HK-2 (cell line): Measurements from ENCODE around the gene HSFX2.
"Not testable (repeated sequence)": the region's sequence is repeated elsewhere in the genome, so short reads cannot be mapped to it uniquely, and the experiment has no call there.

Experiments
- DNase-seq: peaks from one replicate; pipeline ENCODE4 v3.0.0-alpha.2; 2018; ENCODE audit not compliant: unreplicated experiment

The HSFX2 gene, protein sequence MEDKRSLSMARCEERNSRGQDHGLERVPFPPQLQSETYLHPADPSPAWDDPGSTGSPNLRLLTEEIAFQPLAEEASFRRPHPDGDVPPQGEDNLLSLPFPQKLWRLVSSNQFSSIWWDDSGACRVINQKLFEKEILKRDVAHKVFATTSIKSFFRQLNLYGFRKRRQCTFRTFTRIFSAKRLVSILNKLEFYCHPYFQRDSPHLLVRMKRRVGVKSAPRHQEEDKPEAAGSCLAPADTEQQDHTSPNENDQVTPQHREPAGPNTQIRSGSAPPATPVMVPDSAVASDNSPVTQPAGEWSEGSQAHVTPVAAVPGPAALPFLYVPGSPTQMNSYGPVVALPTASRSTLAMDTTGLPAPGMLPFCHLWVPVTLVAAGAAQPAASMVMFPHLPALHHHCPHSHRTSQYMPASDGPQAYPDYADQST

DNA sequence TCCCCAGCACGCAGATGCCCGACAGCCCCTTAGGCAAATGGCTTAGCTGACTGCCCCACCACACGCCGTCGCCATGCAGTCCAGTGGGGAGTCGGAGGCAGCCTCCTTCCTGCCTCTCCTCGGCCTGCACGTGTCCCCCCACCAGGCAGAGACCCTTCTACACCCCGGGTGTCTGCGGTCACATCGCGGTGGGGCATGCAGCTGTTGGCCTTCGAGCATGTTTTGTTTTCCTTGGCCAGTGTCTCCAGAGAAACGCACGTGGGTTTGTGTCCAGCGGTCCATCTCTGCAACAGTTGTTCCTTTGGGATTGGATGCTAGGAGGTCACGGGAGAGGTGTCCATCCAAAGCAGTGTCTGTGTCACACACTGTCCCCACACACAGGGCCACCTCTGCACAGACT is at the start of gene HSFX2:
Gene HSFX2, minus strand, starts transcription at position 101 of the 400 bp plus-strand sequence. CDS start 614 bp downstream, outside the sequence.
- not testable (repeated sequence) for DNase-seq

DNA sequence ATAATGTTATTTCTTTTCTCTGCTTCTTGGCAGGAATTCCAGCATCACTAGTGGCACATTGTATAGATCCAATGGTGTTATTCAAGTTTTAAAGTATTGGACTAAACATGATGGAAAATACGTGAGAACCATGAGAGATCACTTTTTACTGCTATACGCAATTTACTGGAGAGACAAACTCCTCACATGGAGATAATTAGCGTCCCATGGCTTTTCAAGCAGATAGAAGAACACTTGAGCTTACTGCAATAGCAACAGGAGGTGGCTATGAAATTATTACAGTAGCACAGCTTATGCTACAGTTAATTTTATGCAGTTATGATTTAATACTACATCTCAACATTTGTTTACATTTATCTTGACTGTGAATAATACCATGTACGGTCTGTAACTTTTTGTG is 48.4 kb upstream of the HSFX2 start:
- no peak for DNase-seq

DNA sequence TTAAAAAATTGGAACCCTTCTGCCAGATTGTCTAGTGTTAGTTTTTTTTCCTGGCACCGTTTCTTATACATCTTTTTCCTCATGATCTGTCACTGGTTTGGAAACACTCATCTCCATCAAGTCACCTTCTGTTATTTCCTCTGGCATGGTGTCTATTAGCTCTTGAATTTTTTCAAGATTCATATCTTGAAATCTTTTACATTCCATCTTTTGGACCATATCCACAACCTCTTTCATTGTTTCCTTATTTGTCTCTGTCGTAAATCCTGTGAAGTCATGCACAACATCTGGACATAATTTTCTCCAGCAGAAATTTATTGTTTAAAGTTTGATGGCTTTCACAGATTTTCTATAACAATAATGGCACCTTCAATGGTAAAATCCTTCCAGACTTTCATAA is 46.7 kb upstream of the HSFX2 start:
- DNase-seq: no peak

DNA sequence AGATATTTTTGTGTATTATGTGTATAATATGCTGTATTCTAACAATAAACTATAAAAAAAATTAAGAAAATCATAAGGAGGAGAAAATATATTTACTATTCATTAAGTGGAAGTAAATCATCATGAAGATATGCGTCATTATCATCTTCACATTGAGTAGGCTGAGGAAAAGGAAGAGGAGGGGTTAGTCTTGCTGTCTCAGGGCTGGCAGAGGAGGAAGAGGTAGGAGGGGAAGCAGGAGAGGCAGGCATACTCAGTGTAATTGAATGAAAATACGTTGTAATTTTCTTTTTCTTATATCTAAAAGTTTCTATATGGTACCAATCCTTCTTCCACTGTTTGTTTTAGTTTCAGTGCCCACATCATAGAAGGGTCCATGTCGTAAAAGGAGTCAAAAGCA is 46.3 kb upstream of the HSFX2 start:
- DNase-seq: no peak

DNA sequence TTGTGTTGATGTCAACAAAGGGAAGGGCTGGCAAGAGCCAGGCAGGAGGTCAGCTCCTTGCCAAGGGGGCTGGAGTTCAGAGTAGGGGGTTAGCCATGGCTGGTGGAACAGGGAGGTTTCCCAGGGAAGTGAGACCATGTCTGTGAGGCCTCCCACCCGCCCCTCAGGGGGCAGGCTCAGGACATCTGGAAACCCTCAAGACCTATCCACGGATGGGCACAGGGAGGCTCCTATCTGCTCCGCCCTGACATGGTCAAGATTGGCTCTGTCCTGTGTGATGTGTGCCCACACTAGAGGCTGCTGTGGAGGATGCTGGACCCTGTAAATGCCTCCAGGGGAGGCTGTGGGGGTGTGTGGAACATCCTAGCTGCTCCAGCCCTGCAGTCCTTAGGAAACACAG is 44.5 kb upstream of the HSFX2 start:
- DNase-seq: no peak

DNA sequence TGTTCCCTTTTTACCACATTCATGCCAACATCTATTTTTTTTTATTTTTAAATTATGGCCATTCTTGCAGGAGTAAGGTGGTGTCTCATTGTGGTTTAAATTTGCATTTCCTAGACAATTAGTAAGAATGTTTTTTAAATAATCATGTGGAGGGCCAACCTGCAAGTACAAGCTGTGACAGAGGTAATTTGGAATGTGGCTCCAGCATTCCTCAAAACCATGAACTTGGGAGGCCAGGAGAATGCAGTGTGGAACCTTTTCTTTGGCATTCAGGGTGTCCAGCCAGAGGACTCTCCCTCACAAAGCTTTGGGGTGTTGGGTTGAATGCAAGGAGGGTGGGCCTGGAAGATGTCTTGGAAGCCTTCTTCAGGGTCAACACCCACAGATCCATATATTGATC is 43.7 kb upstream of the HSFX2 start:
- DNase-seq: no peak

DNA sequence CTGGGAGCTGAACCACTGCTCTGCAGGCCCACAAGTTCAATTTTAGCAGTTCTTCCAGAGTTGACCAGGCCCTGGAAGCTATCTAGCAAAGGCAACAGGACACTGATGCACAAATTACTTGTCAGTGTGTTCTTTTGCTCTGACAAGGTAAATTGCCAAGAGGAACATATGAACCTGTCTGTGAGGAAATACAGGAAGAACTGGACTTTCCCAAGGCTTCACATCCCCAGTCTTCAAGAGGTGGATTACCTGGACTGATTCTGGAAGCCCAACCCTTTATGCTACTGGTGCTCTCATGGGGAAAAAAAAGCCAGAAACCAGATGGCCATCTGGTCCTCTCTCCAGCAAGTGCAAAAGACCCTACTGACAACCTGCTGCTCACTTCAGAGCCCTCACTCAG is 38.4 kb upstream of the HSFX2 start:
- DNase-seq: no peak

DNA sequence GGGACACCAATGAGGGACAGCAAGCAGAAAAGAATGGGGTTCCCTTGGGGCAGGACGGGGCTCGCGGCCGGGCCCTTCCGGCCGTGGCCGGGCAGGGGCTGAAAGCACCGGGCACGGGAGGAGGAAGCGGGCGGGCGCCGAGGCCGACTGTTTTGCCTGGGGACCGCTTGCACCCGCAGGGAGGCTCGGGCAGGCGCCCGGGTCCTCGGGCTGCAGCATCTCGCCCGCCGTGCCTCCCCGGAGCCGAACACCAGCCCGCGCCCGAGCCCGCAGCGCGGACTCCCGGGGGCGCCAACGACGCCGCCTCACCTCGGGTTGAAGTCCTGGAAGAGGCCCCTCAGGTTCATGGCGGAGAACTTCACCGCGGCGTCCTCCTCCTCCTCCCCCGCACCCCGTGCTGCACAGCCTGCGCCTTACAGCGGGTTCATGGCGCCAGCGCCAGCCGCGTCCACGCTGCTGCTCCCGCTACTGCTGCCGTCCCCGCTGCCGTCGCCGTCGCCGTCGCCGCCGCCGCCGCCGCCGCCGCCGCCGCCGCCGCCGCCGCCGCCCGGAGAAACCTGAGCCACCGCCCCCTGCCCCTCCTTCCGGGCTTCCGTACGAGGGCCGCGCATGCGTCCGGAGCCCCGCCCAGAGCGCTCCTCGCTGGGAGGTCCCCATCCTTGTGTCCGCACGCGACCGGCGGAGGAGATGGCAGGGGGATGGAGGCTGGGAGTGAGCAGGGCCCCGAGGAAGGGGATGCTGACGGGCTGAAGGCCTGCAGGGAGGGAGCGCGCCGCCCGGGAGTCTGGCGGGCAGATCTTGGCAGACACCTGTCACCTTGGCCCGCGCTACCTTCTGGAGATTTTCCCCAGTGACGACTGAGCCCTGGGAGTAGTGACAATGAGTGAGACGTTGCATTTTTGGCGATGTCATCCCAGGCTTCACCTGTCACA is 36.4 kb upstream of the HSFX2 start, which contains the start of gene TMEM185A:
Gene TMEM185A, minus strand, starts transcription at position 559 of the 932 bp plus-strand sequence. Its CDS starts 212 bp downstream, at position 347.
- peak; percentile 70 for DNase-seq

DNA sequence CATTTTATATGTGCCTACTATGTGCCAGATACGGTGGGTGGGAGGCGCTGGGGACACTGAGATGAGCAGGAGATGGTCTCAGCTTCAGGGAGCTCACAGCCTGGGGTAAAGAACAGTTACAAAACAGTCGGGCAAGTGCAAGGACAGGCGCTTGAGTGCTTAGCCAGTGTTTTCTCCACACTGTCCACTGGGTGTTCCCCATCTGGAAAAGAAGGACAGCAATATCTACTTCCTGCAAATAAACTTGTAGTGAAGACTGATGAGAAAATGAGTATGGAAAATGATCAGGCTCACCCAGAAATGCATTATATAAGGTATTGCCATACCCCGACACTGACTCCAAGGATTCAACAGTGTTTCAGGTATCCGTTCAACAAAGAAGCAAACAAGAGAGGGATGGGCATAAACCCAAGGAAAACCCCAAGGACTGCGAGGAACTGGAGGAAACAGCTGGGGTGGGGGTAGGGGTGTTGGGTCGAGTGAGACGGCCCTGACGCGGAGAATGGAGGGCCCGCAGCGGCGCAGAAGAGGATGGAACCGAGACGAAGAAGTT is 35.6 kb upstream of the HSFX2 start:
- DNase-seq: peak; percentile 17

DNA sequence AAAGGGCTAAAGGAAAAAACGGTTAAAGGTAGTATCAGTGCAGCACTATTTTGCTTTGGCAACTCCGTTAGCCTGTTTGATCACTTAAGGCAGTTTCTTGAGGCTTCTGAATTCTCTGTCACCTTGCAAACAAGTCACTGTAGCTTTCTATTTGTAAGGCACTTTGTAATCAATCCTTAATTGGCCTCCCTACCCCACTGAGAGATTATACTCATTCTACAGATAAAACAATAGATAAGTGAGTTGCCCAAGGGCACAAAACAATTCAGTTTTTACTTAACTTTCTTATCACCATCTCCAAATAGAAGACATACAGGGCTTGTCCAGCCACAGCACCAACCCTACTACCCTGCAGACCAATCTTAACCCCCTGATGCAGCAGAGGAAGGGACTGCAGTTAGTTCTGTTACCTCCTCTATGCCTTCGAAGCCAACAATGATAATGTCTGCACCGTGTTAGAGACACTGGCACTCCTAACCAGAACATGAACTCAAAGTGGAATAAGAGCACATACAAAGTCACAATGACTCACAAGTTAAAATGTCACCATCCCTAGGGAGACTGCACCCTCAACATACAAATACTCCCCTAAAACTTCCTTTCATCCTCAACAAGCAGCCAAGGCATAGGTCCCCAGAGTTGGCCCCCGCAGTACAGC is 34.7 kb upstream of the HSFX2 start:
- DNase-seq: no peak

DNA sequence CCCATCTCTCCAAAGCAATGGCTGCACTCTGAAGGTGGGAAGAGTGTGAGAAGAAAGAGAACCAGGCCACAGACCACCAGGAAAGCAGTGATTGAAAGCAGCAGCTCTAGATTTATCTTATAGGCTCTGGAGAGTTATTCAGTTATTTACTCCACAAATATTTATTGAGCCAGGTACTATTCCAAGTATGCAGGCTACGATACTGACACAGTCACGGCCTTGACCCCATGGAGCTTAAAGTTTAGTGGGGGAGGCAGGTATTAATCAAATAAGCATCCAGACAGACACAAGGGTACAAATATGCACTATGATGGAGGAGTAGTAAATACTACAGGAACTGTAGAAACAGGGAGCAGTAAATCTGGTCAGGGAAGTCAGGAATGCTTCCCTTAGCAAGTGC is 33.7 kb upstream of the HSFX2 start:
- no peak for DNase-seq

DNA sequence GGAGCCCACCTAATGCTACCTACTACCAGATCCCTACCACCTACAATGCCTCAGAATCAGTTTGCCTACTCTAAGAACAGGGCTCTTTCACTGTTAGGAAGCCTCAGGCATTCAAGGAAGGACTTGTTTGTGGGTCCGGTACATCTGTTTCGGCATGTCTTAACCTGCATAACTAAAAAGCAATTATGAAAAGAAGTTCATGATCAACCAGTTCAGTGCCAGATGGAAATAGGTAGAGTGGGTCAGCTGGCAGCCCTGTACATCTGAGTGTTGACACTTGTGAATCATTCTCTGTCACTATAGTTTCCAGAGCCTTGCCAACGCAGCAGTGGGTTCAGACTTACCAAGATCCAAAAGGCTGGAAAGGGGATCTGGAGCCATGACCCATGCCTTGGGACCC is 33.2 kb upstream of the HSFX2 start:
- DNase-seq: no peak

DNA sequence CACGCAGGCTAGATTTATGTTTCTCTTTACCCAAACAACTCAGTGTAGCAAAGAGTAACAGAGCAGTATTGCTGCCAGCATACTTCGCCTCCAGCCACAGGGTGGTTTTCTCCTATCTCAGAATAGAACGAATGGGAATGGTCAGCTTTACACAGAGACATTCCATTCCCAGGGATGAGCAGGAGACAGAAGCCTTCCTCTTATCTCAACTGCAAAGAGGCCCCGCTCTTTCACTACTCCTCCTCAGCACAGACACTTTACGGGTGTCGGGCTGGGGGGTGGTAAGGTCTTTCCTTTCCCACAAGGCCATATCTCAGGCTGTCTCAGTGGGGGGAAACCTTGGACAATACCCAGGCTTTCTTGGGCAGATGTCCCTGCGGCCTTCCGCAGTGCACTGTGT is 31.7 kb upstream of the HSFX2 start:
- not testable (repeated sequence) for DNase-seq

DNA sequence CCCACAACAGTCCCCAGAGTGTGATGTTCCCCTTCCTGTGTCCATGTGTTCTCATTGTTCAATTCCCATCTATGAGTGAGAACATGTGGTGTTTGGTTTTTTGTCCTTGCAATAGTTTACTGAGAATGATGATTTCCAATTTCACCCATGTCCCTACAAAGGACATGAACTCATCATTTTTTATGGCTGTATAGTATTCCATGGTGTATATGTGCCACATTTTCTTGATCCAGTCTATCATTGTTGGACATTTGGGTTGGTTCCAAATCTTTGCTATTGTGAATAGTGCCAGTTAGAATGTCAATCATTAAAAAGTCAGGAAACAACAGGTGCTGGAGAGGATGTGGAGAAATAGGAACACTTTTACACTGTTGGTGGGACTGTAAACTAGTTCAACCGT is 24.5 kb upstream of the HSFX2 start:
- DNase-seq: not testable (repeated sequence)

DNA sequence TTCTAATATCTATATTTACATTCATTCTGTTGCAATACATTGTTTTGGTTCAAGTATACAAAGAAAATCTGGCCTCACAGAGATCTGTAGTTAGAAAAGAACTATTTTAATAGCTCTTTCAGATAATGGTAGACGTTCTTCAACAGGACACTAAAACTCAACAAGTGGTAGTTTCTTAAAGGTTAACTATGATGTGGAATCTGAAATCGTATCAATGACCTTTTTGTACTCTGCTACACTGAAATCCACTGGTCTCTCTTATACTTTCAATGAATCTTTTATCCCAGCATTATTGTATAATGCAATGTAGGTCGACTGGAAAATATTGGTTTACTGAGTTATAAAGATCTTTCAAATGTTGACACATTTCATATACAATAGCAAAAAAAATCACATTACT is 23.8 kb upstream of the HSFX2 start:
- no peak for DNase-seq

DNA sequence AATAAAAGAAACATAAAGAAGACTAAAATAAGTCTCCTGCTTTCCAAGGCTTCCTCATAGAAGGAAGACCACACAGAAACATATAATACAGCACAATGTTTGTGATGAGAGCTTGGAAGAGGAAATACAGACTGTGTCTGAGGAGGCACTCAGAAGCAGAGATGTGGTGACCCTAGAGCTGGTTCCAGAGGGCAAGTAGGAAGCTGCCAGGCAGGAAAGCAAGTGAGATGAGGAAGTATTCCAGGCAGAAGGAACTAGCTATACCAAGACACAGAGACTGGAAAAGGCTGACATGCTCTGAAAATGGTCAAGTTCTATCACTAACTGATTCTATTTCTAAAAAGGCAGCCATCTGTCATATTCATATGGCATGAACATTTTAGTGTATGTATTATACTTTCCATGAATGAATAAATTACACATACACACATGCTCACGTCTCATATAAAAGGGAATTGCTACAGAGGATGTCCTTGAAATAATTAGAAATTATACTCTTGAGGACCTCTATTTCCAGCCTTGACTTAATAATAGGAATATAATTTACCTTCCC is 16.6 kb upstream of the HSFX2 start:
- no peak for DNase-seq

DNA sequence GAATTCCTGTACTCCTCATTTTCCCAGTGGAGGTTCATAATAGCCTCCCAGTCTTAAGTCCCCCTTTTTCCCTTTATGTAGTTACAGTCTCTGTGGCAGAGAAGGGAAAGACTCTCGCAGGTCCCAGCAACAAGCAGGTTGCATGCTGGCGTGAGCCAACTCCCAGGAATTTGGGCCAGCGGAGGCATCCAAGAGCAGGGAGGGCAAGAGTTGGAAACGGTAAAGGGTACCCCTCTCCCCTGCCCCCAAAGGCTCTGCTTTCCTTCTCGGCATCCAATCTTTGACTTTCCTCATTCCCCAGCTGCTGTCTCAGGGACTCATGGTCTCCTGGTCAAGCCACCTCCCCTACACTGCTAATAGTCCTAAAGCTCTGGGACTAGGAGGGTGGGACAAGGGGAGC is 15.4 kb upstream of the HSFX2 start:
- no peak for DNase-seq

DNA sequence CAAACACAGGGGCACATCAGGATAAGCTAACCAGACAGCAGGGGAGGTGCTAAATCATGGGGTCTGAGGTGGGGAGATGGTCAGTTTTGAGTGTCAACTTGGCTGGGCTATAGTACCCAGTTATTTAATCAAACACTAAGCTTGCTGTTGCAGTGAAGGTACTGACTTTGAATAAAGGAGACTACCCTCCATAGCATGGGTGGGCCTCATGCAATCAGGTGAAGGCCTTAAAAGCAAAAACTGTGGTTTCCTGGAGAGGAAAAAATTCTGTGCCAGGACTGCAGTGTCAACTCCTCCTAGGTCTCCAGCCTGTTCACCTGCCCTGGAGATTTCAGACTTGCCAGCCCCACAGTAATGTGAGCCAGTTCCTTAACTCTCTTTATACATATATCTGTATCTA is 12.6 kb upstream of the HSFX2 start:
- no peak for DNase-seq

DNA sequence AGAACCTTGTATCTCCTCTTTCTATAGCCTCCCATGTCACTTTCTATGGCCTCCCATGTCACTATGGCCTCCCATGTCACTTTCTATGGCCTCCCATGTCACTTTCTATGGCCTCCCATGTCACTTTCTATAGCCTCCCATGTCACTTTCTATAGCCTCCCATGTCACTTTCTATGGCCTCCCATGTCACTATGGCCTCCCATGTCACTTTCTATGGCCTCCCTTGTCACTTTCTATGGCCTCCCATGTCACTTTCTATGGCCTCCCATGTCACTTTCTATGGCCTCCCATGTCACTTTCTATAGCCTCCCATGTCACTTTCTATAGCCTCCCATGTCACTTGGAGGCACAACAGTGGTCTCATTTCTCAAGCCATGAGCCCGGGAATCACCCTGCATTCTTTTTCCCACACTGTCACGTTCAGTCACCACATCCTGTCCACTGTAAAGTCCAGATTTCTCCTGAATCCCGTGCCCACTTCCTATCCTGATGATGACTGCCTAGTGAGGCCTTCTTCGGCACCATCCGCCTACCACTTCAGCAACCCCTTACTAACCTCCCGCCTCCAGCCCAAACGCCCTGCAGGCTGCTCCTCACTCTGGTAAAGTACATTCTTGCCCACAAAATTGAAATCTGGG is 10.3 kb upstream of the HSFX2 start:
- DNase-seq: not testable (repeated sequence)

DNA sequence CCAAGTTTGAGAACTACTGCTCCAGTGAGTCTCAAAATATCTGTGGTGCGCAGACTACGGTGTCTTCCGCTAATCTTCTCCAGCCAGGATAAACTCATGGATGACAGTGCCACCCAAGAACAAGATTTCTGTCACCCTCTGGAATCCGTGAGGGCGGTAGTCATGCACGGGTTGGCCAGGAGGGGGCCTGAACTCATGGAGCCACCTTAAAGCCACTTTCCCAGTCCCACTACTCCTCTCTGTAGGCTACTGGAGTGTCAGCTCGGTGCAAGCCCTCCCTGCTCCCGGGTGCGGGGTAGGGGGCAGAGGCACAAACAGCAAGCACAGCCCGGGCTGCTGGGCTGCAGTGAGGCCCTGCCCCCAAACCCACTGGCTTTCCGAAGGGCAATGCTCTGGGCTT is 3.5 kb upstream of the HSFX2 start:
- not testable (repeated sequence) for DNase-seq

DNA sequence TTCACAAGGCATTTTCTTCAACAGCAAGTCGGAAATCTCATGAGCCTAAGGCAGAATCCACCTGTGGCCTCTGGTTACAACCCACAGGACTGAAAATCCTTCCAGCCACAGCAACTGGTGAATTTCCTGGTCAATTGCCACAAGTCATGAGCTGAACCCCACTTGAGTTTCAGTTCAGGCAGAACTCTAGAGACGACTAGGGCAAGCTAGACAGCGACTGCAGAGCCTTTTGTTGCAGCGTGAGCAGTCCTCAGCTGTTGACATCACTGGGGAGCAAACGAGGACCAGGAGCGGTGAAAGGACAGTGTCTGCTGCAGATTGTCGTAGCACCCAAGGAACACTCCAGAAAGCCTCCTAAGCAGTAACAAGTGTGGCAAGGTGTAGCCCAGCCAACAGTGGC is 829 bp upstream of the HSFX2 start:
- DNase-seq: not testable (repeated sequence)
